GM08714 (cell line): ENCODE measurements around the gene ATF1.

Experiments used
- H3K4me3 ChIP-seq: fragments of 200-500 bp; sonication (Bioruptor generic); 2 replicates; pipeline ENCODE4 v1.5.1; 2014; ENCODE audit warnings: mild to moderate bottlenecking, low read length, inconsistent platforms
- ZNF274 ChIP-seq: IDR thresholded peaks from 2 replicates; pipeline ENCODE4 v1.6.1; 2012; ENCODE audit warnings: mild to moderate bottlenecking, low read depth, low read length

The ATF1 gene

DNA sequence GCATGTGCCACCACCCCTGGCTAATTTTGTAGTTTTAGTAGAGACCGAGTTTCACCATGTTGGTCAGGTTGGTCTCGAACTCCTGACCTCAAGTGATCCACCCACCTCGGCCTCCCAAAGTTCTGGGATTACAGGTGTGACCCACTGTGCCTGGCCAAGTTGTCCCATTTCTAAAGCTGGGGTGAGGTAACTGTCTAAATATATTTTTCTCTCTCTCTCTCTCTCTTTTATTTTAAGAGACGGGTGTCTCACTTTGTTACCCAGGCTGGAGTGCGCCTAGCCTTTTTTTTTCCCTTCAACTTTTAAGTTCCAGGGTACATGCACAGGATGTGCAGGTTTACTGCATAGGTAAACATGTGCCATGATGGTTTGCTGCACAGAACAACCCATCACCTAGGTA lies 8.6 kb downstream of the ATF1 start:
- H3K4me3 ChIP-seq, result no peak overlapping the region
- TF ChIP-seq ZNF274, result no peak

DNA sequence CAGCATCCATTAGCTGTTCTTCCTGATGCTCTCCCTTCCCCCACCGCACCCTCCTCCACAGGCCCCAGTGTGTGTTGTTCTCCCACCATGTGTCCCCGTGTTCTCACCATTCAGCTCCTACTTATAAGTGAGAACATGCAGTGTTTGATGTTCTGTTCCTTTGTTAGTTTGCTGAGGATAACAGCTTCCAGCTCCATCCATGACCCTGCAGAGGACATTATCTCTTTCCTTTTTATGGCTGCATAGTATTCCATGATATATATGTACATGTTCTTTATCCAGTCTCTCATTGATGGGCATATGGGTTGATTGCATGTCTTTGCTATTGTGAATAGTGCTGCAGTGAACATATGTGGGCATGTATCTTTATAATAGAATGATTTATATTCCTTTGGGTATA lies 9.0 kb downstream of the ATF1 start:
- no peak overlapping the region for H3K4me3 ChIP-seq
- no peak for TF ChIP-seq ZNF274

DNA sequence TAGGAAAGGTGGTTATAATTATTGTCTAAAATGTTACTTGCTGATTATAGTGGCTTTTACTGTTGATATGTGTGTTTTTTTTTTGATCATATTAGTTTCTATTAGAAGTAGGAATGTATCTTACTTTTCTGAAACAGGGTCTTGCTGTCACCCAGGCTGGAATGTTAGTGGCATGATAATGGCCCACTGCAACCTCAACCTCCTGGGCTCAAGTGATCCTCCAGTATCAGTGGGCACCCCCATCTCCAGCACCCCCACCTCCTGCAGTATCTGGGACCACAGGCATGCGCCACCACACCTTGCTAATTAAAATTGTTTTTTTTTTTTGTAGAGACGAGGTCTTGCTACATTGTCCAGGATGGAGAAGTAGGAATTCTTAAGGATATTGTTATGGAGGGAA lies 11.3 kb downstream of the ATF1 start:
- TF ChIP-seq ZNF274, result no peak
- H3K4me3 ChIP-seq, result no peak overlapping the region

DNA sequence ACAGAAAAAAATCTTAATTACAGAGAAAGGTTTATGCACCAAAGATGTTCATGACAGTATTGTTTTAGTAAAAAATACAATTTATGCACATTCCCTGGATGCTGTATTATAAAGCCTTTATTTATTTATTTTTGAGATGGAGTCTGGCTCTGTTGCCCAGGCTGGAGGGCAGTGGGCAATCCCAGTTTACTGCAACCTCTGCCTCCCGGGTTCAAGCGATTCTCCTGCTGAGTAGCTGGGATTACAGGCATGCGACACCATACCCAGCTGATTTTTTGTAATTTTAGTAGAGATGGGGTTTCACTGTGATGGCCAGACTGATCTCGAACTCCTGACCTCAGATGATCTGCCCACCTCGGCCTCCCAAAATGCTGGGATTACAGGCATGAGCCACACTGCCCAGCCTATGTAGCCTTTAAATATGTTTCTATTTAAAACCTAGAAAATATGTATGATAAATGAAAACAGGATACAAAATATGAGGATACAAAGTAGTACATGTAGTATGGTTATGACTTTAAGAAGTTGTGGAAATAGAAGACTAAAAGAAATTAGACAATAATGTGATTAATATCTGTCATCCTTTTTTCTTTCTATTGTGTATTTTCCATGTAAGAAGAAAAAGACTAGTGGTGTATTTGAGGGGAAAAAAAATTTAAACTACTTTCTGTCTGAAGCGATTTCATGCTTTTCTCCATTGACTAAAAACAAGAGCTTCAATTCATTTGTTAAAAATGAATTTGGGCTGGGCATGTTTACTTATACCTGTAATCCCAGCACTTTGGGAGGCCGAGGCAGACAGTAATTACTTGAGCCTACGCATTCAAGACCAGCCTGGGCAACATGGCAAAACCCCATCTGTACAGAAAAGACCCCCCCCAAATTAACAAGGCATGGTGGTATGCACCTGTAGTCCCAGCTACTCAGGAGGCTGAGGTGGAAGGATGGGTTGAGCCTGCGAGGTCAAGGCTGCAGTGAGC lies 13.1 kb downstream of the ATF1 start:
- no peak for TF ChIP-seq ZNF274
- no peak overlapping the region for H3K4me3 ChIP-seq

DNA sequence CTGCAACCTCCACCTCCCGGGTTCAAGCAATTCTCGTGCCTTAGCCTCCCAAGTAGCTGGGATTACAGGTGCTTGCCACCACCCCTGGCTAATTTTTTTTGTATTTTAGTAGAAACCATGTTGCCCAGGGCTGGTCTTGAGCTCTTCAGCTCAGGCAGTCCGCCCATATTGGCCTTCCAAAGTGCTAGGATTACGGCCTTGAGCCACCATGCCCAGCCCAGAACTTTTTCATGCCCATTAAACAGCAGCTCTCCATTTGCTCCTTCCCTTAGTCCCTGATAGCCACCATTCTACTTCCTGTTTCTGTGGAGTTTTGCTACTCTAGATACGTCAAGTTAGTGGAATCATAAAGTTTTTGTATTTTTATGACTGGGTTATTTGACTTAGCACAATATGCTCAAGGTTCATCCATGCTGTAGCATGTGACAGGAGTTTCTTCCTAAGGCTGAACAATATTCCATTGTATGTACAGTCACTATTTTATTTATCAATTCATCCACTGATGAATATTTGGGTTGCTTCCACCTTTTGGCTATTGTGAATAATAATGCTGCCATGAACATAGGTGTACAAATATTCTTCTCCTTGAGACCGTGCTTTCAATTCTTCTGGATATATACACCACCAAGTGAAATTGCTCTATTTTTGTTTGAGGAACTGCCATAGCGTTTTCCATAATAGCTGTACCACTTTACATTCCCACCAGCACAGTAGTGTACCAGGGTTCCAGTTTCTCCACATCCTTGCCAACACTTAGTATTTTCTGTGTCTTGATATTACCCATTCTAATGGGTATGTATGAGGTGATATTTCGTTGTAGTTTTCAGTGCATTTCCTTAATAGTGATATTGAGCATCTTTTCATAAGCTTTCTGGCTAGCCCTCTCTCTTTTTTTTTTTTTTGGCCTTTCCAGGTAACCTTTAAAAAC lies 15.0 kb downstream of the ATF1 start:
- H3K4me3 ChIP-seq, result no peak overlapping the region
- no peak for TF ChIP-seq ZNF274

DNA sequence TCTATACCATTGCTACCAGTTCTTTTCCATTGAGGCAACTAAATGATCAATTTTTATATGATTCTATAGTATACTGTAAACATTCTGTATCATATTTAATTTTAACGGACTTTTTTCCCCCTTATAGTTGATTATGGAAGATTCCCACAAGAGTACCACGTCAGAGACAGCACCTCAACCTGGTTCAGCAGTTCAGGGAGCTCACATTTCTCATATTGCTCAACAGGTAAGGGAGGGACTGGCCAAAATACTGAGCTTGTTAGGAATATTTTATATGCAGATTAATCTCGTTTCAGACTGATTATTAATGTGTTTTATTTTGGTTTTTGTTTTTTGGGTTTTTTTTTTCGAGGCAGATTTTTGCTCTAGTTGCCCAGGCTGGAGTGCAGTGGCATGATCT lies 16.1 kb downstream of the ATF1 start:
- no peak for TF ChIP-seq ZNF274
- no peak overlapping the region for H3K4me3 ChIP-seq

DNA sequence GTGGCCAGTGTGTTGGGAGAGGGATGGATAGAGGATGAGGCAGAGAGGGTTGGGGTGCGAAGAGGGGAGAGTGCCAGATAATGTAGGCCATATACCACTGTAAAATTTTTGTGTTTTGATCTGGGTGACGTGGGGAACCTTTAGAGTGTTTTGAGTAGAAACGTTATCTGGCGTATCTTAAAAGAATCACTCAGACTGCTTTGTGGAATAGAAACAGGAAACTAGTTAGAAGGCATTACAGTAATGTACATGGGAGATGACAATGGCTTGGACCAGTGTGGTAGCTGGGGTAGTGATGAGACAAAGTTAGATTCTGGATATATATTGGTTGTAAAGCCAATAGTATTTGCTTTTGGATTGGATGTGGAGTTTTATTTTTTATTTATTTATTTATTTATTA lies 20.6 kb downstream of the ATF1 start:
- no peak for TF ChIP-seq ZNF274
- no peak overlapping the region for H3K4me3 ChIP-seq

DNA sequence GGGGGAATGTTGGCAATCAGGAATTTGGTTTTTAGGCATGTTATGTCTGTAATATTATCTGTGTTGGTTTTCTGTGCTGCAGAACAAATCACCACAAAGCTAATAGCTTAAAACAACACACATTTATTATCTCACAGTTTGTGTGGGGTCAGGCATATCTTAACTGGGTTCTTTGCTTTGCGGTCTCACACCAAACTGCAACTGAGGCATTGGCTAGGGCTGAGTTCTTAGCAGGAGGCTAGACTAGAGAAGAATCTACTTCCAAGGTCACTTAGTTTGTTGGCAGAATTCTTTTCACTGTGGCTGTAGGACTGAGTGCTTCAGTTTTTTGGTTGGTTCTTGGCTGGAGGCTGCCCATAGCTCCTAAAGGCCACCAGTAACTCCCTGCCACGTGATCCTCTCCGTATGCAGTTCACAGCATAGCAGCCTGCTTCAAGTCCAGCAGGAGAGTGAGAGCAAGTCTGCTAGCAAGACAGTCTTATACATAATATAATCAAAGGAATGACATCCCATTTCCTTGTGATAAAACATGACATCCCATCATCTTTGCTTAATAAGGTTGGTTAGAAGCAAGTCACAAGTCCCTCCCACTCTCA lies 21.6 kb downstream of the ATF1 start:
- no peak for TF ChIP-seq ZNF274
- no peak overlapping the region for H3K4me3 ChIP-seq

DNA sequence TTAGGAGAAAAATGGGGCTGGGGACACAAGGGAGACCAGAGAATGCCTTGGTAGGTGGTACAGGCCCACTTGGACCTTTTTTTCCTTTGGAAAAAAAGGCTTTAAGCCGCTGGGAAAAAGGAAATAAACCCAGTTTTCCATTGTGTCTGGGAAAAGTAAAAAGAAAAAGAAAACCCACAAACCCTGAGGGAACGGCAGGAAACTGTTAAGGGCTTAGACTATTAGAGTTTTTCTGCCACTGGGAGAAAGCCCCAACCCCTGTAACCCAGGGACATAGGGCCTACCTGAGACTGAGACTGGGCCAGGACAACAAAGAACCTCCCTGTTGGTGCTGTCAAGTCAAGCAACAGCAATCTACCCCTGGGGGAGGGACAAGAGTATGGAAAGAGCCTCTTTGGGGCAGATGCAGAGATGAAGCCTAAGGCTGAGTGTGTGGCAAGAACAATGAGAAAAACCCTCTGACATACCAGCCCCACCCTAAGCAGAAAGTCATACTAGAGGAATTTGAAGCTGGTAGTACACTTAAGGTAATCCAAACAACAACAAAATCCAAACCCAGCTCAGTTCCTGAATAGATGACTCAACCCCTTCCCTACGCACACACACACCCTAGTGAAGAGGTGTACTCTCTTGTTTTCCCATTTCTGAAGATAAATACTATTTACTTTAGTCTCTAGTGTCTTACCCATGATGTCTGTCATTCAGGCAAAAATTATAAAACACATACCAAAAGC lies 22.8 kb downstream of the ATF1 start:
- no peak overlapping the region for H3K4me3 ChIP-seq
- TF ChIP-seq ZNF274, result no peak

DNA sequence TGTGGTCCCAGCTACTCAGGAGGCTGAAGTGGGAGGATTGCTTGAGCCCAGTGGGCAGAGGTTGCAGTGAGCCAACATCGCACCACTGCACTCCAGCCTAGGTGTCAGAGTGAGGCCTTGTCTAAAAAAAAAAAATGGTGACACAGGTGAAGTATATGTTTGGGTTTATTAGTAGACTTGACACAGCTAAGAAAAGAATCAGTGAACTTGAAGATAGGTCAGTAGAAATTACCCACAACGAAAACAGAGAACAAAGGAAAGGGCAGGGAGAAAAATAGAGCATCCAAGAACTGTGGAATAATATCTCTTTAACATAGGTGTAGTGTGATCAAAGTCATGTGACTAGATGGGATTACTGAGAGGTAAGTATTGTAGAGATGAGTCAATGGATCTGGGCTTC lies 23.7 kb downstream of the ATF1 start:
- H3K4me3 ChIP-seq, result no peak overlapping the region
- no peak for TF ChIP-seq ZNF274

DNA sequence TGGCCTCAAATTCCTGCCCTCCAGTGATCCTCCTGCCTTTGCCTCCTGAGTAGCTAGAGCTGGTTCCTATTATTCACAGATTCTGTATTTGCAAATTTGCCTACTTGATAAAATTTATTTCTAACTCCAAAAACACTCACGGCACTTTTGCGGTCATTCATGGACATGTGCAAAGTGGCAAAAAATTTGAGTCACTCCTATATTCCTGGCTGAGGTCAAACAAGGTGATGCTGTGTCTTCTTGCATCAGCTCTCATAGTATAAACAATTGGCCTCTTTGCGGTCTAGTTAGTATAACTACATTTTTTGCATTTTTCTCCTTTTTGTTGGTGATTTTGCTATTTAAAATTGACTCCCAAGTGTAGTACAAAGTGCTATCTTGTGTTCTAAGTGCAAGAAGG lies 24.7 kb downstream of the ATF1 start:
- H3K4me3 ChIP-seq, result no peak overlapping the region
- no peak for TF ChIP-seq ZNF274

DNA sequence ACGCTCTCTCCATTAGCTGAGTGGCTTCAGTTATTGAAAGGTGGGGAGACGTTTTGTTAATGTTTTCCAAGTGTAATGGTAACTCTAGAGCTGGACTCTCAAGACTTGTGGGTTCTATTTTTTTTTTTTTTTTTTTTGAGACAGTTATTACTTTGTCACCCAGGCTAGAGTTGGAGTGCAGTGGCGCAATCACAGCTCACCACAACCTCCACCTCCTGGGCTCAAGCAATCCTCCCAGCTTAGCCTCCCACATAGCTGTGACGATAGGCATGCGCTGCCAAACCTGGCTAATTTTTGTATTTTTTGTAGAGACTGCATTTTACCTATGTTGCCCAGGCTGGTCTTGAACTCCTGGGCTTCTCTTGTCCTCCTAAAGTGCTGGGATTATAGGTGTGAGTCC lies 26.2 kb downstream of the ATF1 start:
- no peak for TF ChIP-seq ZNF274
- H3K4me3 ChIP-seq, result no peak overlapping the region

DNA sequence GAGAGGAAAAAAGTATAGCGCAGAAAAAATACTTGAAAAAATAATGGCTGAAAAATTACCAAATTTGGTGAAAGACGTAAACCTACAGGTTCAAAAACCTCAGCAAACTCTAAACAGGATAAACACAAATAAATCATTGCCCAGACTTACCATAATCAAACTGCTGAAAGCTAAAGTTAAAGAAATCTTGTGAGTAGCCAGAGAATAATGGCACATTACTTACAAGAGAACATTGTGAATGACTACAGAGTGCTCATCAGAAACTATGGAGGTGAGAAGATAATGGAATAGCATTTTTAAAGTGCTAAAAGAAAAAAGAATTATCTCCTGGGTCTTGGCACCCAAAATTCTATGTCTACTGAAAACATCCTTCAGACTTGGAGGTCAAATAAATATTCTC lies 36.0 kb downstream of the ATF1 start:
- H3K4me3 ChIP-seq, result no peak overlapping the region
- TF ChIP-seq ZNF274, result no peak
